HAP-1 (cell line): ENCODE data around the gene OR52D1.

Experiments
- DNase-seq, 2 experiments: peaks; one replicate each; pipeline ENCODE4 v3.0.0-alpha.2; 2016 to 2020; ENCODE audit warnings: low spot score in 2 of 2
- H3K27me3 ChIP-seq: fragments of 250-450 bp; sonication (Bioruptor Pico); 2 replicates; pipeline ENCODE4 v1.5.1; 2020; ENCODE audit warnings: low read depth, mild to moderate bottlenecking, moderate library complexity
- H3K36me3 ChIP-seq: fragments of 250-450 bp; sonication (Bioruptor Pico); replicated peaks from 2 replicates; pipeline ENCODE4 v1.5.1; 2020; ENCODE audit warnings: mild to moderate bottlenecking
- H3K4me1 ChIP-seq: fragments of 250-450 bp; sonication (Bioruptor Pico); 2 replicates; pipeline ENCODE4 v1.5.1; 2020; ENCODE audit warnings: mild to moderate bottlenecking
- H3K4me3 ChIP-seq: fragments of 250-450 bp; sonication (Bioruptor Pico); 2 replicates; pipeline ENCODE4 v1.5.1; 2020; ENCODE audit warnings: mild to moderate bottlenecking, moderate library complexity
- H3K9me3 ChIP-seq: fragments of 250-450 bp; sonication (Bioruptor Pico); 2 replicates; pipeline ENCODE4 v1.5.1; 2020; ENCODE audit warnings: mild to moderate bottlenecking, moderate library complexity
- in situ Hi-C: fragments of 300-500 bp; cut with MboI; formaldehyde crosslinking; loops from 3 replicates; pipeline ENCODE4 v1.14.3; 2020; ENCODE audit warnings: low sequenced_read_pairs, inconsistent platforms, mixed read lengths

Gene OR52D1

GRCh38 chr11:5528495-5528894 lies 40.0 kb downstream of the OR52D1 start:
- Histone ChIP-seq H3K4me3 (no peak overlapping the region), H3K36me3 (no peaks in the 10 kb centered on the region), H3K9me3 (no peaks in the 10 kb centered on the region), H3K4me1 (no peaks in the 10 kb centered on the region), H3K27me3 (no peaks in the 10 kb centered on the region)
- DNase-seq: no peak
- in situ Hi-C loops: no loop called here

DNA sequence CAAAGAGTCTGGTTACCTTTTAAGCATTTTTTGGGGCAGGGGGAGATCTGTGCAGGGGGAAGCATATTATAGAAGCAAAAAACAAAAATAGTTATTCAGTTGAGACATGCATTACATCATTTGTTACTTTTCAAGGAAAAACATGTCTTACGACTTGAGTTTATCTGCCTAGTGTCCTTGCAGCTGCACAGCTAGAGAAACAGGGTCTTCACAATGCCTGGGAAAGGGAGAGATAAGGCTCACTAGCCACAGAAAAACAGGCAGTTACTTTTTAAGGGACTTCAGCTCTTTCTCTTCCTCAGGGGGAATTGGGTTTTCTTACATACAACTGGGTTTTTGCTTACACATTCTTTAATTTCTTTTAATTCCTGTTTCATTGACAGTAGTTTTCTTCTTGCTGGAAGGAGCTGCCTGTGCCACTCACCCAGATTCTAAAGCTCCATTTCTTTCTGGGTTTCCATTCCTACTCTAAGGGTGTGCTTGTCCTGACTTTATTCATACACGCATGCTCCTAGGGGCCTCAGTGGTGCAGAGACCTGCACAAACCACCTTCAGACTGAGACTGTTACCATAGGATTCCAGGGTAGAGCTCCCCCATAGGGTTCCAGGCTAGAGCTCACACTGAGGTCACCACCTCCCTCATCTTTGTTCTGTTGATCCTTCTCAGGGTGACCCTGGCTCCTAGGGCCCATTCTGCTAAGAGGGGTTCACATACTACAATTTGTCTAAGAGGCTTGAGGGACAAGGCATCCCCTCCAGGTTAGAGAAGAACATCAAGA lies 42.8 kb downstream of the OR52D1 start:
- Histone ChIP-seq H3K9me3 (no peaks in the 10 kb centered on the region), H3K4me3 (no peak overlapping the region), H3K4me1 (no peaks in the 10 kb centered on the region), H3K36me3 (no peaks in the 10 kb centered on the region), H3K27me3 (no peaks in the 10 kb centered on the region)
- no peak for DNase-seq
- in situ Hi-C loops: no loop called here

- no peak for DNase-seq
These were observed 45.6 kb downstream of the OR52D1 start for GRCh38 chr11:5534046-5534445.

DNA sequence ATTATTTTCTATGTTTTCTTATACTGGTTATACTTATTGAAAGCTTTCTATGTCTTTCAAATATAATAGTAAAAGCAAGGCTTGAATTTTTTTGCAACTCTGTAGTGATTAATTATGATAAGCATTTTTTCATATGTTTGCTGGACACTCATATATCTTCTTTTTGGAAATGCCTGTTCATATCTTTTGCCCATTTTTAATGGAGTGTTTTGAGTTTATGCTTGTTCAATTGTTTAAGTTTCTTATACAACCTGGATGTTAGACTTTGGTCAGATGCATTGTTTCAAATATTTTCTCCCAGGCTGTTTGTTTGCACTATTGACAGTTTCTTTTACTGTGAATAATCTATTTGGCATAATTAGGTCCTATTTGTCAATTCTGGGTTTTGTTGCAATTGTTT lies 48.0 kb downstream of the OR52D1 start:
- in situ Hi-C loops: no loop called here
- Histone ChIP-seq H3K4me3 (no peak overlapping the region), H3K4me1 (no peaks in the 10 kb centered on the region), H3K36me3 (no peaks in the 10 kb centered on the region), H3K27me3 (no peaks in the 10 kb centered on the region), H3K9me3 (no peaks in the 10 kb centered on the region)
- DNase-seq: no peak

More at GRCh38 chr11:5534046-5534445, 45.6 kb downstream of the OR52D1 start:
- no peaks in the 10 kb centered on the region for H3K36me3 ChIP-seq
- H3K9me3 ChIP-seq: no peaks in the 10 kb centered on the region
- H3K4me3 ChIP-seq: no peak overlapping the region
- H3K27me3 ChIP-seq: no peaks in the 10 kb centered on the region
- in situ Hi-C loops: no loop called here
- no peaks in the 10 kb centered on the region for H3K4me1 ChIP-seq
